Hepatic stellate cell (primary cell): ENCODE measurements around the gene DOCK2.
A peak's percentile ranks its signal among the peaks of the same experiment; 100 is the strongest.
"Not testable (repeated sequence)": the region's sequence is repeated elsewhere in the genome, so short reads cannot be mapped to it uniquely, and the experiment has no call there.

Experiments used
- DNase-seq: peaks from one replicate; pipeline ENCODE4 v3.0.0; 2011; ENCODE audit warnings: low spot score

DOCK2 gene

DNA sequence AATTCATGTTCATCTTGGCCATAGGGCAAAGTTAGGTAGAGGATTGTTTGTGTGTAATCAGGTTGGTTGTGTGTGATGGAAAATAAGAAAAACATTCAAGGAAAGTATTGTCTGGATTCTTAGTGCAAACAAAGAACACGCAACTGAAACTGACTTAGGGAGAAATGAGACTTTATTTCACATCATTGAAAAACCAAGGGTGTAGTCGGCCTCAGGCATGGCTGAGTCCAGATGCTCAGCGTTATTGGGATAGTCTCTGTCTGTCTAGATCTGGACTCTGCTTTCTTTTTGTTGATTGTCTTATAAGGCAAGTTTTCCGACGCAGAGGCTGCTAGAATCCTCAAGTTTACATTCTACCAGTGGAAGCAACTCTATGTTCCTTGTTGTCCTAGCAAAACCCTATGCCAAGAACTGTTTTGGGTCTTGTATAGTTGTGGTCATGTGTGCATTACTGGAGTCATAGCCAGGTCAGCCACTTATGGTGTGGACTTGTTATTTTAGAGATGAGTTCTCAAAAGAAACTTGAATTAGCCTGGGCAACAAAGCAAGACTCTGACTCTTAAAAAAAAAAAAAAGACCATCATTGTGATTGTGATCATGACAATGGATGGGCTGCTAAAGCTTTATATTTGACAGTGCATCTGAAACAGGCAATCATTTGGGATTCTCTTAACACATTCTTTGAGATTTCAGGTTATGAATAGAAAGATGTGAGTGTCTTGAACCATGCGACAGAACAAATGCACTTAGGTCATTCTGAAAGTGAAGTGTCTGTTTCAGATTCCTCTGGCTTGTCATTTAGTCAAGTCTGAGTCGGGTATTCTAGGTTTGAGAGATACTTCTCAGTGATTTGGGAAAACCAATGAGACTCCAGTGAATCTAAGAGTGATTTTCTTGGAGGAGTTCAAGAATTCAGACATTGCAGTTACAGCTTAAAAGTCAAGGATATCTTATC lies 82.6 kb downstream of the DOCK2 start:
- no peak for DNase-seq

DNA sequence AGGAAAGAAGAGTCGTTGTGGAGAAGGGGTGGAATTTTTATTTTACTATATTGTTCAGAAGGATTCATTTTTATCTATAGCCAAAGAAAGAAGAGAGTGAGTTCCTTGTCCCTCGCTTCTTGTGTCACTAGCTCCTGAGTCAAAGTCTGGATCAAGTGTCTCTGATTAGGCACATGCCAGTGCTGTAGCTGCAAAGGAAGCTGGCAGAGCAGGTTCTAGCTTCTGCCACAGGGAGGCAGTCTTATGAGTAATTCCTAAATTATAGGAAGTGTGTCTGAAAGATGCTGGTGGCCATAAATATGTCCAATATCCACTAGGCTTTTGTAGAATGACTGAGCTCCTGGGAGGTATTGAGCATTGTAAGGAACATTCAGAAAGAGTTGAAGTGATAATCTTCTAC lies 84.7 kb downstream of the DOCK2 start:
- DNase-seq = no peak

DNA sequence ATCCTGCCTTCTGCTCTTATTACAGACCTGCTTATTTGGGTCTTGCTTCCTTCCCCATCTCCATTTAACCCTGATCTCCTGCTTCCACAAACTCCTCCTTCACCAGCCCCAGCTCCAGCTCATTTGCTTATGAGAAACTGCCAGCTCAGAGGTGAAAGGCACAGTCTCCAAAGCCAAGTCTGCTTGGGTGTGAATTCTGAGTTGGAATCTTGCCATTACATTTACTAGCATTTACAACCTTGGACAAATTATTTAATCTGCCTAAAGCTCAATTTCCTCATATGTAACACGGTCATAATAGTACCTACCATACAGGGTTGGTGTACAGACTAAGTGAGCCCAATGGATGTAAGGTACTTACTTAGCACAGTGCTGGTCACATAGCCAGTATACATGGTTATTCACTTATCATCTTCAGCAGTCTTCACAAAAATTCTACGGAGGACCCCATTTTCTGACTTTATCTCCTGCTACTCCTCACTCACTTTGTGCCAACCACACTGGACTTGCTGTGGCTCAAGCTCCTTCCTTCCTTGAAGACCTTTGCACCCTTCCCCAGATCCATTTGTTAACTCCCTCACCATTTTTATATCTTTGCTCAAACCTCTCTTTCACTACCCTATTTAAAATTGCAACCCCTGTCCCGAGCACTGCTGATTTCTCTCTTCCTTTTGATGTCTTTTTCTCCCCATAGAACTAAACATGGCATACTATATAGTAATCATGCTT lies 86.2 kb downstream of the DOCK2 start:
- no peak for DNase-seq

DNA sequence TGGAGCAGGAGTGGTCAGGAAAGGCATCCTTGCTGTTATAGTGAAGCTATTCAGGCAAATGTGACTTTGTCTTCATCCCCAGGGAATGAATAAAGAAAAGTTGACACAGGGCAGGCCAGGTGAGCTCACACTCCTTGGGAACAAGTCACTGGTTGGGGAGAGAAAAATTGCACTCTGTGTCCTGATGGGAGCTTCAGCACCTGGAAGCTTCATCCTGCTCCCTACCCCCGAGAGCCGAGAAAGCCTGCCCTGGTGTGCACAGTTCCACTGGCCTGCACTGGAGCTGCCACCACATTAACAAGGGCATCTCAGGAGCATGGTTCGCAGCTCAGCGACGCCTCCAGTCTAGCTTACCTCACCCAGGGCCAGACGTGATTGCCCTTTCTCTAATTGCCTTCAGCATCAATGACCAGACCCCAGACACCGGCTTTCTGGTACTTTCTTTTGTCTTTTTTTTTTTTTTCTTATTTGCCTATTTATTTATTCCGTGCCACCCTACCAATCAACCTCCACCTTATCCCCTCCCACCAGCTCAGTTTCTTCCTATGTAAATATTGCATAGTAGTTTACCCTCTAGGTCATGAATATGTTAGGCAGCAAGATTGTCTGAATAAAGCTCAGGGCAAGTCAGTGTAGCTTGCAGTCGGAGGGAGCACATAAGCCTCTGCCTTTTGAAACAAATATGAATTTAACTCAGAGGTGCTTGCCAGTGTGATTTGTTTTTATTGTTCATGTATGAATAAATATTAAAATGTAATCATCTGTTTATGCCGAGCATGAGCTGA lies 87.4 kb downstream of the DOCK2 start:
- no peak for DNase-seq

DNA sequence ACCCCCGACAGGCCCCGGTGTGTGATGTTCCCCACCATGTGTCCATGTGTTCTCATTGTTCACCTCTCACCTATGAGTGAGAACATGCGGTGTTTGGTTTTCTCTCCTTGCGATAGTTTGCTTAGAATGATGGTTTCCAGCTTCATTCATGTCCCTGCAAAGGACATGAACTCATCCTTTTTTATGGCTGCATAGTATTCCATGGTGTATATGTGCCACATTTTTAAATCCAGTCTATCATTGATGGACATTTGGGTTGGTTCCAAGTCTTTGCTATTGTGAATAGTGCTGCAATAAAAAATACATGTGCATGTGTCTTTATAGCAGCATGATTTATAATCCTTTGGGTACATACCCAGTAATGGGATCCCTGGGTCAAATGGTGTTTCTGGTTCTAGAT lies 88.6 kb downstream of the DOCK2 start:
- not testable (repeated sequence) for DNase-seq

DNA sequence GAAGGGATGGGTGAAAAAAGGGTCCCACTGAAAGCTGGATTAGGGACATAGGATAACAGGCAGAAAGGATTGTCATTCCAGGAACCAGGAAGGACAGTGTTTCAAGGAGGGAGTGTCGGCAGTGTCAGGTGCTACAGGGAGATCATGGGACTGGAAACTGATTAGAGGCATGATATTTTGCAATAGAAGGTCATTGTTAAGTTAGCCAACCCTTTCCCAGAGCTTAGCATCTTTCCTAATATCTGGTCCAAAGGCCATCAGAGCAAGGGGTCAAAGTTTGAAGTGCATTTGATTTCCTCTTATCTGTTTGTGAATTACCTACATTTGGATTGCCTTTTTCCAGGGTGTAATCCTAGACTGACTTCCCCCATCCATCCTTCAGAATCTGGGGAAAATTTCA lies 91.3 kb downstream of the DOCK2 start:
- DNase-seq = no peak

DNA sequence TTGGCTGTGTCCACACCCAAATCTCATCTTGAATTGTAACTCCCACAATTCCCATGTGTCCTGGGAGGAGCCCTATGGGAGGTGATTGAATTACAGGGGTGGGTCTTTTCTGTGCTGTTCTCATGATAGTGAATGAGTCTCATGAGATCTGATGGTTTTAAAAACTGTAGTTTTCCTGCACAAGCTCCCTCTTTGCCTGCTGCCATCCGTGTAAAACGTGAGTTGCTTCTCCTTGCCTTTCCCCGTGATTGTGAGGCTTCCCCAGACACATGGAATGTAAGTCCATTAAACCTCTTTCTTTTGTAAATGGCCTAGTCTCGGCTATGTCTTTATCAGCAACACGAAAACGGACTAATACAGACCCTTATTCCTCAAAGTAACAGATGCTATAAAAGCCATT lies 94.1 kb downstream of the DOCK2 start:
- no peak for DNase-seq

DNA sequence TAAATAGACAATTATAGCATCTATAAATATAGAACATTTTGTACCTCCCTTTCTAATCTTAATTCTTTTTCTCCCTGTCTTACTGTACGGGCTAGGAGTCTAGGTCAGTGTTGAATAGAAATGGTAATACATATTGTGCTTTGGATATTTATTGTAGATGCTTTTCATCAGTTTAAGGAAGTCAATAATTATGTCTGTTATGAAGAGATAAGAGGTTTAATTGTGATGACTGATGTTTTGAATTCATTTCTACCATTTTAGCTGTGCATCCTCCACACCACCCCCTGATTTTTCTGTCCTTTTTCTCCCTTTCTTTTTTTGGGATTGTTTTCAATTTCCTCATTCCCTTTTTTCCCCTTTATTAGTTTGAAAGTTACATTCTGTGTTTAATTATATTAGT lies 95.8 kb downstream of the DOCK2 start:
- DNase-seq = no peak

DNA sequence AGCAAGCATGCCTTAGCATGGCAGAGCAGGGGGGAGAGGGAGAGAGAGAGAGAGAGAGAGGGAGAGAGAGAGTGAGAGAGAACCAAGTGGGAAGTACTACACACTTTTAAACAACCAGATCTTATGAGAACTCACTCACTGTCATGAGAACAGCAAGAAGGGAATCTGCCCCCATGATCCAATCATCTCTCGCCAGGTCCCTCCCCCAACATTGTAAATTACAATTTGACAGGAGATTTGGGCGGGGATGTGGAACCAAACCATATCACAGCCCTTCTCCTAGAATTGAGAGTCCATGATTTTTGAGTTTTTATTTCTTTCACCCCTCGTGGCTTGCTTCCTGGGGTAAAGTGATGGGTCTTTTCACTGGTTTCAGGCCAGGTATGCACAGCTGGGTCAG lies 98.8 kb downstream of the DOCK2 start:
- no peak for DNase-seq

DNA sequence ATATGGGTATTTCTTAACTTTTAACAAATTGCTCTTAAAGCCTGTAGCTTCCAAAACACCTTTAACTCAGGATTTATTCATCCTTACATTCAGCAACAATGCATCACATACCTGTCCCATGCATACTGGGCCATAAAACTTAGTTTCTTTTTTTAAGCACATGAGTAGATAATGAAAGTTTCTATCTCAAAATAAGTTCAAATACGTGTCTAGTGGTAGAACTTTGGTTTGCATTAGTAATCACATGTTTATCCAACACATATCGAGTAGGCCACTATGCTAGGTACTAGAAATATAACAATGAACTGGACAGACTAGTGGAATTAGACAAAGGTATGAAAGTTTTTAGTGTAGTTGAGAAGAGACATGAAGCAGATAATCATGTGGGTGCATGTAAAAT lies 99.6 kb downstream of the DOCK2 start:
- DNase-seq = no peak

DNA sequence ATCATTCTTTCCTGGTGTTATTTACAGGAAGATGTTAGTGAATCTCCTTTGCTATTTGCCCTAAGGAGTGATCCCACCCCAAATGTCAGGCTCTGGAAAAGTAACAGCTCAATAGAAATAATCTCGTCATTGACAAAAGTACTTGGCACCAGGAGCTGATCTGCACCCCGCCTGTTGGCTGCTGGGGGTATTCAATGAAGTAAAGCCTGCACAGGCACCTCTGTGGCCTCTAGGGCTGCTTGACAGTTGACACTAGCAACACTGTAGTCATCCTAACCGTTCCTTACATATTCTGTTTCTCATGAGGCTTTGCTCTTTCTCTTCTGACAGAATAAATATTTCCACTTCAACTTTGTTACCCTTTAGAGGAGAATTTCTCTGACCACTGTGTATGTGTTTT lies 103.4 kb downstream of the DOCK2 start:
- no peak for DNase-seq

DNA sequence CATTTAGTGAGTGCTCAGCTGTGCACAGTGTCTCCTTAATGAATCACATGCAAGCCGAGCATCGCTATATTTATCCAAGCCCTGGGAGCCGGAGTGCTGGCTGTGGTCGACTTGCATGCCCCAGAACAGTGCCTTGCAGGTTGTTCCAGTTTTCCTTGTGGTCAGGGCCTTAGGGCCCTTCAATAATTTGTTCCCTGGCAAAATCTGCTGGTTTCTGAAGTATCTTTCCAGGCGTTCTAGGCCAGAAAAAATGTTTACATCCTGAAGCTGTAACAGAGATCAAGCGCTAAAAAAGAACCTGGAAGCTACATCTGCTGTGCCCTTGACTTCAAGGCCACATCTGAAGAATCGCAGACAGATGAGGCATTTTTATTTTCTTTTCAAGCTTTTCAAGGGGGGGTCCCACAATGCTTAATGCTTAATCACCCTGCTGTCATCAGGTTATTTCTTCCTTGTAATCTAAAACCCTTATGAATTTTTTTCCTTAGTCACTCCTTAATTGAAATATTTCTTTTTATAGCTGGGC lies 105.8 kb downstream of the DOCK2 start:
- peak; percentile 31 for DNase-seq

DNA sequence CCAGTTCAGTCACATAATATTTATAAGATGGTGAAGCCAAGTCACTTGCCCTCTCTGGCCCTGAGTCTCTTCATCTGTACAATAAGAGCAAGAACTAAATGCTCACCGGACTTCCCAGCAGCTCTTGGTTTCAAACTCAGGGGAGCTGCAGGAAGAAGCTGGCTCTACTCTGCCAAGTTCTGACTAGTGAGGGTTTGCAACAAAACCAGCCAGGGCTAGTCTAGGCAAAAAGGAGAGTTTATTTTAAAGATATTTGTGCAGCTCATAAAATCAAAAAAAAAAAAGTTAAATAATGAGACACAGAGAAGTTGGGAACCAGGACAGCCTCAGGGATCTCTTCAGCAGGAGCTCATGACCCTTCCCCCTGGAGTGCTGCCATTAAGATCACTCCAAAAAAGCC lies 107.3 kb downstream of the DOCK2 start:
- DNase-seq = no peak

DNA sequence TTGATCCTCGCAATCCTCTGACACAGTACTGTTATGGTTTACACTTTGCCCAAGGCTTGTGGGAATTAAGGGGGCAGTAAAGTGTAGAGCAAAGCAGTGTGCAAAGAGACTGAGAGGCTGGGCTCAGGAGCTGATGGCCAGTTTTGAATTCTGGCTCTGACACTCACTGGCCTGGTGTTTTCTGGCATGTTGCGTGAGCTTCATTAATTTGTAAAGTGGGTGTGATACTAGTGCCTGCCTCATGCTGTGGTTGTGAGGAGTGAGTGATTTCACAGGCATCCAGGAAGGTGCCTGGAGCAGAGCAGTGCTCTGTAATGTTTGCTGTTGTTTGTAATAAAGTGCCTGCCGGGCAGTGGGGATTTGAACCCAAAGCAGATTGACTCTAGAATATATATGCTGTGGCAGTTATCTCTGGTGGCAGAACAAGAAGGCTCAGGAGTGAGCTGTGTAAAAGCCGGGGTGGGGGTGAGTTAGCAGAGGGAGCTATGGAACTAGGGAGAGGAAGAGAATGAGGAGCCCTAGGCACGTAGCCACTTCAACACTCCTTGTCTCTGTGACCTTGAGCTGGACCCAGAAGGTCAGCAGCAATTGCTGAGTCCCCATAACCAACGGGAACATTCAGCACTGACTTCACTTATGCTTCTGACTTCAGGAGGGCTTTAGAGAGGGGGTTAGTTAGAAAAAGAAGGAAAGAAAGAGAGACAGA lies 108.5 kb downstream of the DOCK2 start:
- DNase-seq = no peak

DNA sequence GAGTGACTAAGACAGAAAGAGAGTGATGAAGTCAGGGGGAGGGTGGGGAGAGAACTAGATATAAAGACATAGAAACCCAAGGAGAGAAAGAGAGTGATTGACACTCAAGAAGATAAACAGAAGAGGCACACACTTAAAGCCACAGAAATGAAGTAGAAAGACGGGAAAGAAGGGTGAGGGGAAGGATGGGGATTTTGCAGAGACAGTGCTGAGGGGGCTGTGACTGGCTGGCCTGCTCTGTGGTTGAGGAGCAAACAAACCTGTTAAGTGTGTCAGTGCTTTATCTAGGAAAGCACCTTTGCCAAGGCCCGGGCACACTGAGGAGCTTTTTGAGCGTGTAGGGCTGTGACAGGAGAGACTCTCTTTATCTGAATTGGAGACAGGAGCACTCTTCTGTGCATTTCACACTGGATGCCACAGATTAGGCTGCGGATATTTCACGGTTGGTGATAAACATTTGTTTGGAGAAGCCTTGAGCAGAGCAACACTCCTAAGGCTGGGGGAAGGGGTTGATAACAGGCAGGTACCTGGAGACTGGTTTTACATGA lies 109.1 kb downstream of the DOCK2 start:
- DNase-seq = no peak

DNA sequence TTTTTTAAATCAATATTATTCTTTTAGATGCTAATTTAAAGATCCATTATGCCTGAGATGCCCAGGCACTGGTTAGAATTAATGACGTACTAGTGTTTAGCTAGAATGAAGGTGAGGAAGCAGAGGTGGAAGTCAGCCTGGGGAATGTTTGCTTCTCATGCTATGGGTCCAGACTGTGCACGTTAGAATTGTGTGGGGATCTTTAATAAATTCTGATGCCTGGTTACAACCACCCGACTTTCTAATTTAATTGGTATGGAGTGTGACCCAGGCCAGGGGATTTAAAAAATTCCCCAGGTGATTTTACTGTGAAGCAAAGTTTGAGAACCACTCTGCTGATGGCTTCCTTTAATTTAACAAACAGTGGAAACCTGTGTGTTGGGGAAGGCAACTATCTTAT lies 111.1 kb downstream of the DOCK2 start:
- DNase-seq = no peak

DNA sequence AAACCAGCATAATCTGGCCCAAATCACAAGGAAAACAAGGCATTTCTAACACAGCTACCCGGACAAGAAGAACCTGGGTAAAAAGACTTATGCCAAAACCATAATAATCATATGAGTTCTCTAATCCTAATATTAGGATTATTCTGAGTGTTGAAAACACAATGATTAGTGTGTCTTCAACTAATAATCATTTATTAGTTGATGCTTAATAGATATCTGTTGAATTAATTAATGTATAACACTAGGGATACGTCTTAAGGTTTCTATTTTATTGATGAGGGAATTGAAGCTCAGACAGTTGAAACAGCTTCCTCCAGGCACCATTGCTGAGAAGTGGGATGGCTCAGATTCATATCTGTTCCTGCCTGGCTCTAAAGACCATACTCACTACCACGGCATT lies 112.2 kb downstream of the DOCK2 start:
- DNase-seq = no peak

DNA sequence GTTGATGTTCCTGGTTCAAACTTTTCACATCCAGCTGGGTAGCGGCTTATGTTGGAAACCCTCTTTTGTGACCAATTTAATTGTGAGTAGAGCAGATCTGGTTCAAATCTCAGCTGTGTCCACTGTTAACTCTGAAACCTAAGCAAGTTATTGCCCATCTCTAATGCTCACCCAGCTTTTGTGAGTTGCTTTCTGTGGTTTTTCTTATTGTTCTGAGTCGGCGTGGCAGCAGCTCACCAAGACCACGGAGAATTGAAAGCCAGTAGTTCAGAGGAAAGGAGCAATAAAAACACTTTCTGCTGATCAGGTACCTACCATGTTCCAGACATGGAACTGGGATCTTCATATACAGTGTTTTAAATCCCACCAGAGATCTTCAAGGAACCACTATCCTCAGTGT lies 114.4 kb downstream of the DOCK2 start:
- no peak for DNase-seq

DNA sequence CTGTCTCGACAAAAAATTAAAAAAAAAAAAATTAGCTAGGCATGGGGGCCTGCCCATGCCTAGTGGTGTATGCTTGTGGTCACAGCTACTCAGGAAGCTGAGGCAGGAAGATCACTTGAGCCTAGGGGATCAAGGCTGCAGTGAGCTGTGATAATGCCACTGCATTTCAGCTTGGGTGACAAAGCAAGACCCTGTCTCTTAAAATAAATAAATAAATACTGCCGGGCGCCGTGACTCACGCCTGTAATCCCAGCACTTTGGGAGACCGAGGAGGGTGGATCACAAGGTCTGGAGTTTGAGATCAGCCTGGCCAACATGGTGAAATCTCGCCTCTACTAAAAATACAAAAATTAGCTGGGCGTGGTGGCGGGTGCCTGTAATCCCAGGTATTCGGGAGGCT lies 115.5 kb downstream of the DOCK2 start:
- DNase-seq = not testable (repeated sequence)

DNA sequence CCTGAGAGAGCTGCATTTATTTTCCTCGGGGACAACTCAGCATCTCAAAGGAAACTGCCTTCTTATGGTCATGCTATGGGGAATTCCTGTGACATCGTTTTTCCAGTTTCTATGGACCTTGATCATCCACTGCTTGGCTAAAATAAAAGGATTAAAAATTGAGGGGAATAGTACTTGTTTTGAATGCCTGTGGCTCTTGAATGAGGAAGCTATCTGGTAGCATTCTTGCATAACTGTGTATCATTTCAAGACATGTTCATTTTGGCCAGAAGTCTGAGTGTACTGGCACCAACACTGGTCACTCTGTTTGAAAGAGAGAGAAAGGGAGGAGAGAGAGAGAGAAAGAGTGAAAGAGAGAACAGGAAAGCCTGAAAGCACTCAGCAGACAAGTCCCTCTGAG lies 116.7 kb downstream of the DOCK2 start:
- DNase-seq = no peak

DNA sequence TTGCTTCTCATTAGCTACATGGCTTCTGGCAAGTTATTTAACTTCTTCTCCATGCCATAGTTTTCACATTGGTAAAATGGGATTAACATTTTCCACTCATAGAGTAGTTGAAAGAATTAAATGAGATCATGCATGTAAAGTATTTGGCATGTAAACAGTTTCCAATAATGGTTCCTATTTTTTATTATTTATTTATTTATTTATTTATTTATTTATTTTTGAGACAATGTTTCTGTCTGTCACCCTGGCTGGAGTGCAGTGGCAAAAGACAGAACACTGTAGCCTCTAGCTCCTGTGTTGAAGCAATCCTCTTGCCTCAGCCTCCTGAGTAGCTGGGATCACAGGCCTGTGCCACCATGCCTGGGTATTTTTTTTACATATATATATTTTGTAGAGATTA lies 117.7 kb downstream of the DOCK2 start:
- DNase-seq = no peak
